GM23248 (cell line): Measurements from ENCODE around the gene FLII.

ENCODE experiments used
- EZH2 ChIP-seq: fragments of 200-600 bp; sonication (generic); IDR thresholded peaks from 2 replicates; pipeline ENCODE4 v1.6.1; 2018; ENCODE audit warnings: antibody characterized with exemption, mild to moderate bottlenecking; ENCODE audit not compliant: insufficient read depth, poor library complexity, severe bottlenecking
- EZH2phosphoT487 ChIP-seq: fragments of 200-600 bp; sonication (generic); IDR thresholded peaks from 2 replicates; pipeline ENCODE4 v1.6.1; 2018; ENCODE audit warnings: antibody characterized with exemption, moderate library complexity, mild to moderate bottlenecking, low read depth; ENCODE audit not compliant: insufficient read depth

DNA sequence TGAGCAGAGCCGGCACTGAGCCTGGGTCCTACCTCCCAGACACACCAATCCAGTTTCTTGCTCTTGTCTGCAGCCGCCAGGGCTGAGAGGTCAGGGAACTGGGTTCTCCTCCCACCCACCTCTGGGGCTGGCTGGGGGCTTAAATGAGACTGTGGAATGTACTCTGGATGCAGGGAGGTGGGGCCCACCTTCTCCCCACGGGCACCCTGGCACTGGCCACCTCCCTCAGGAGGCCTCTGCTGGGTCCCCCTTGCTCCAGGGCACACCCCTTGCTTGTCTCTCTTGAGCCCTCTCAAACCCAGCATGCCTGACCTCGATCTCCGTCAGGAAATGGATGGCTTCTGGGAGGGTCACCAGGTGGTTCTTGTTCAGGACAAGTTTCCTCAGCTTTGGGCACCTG is 6.4 kb downstream of the FLII start:
- TF ChIP-seq EZH2 (no peak), EZH2phosphoT487 (no peak)
